Memory B cell (primary cell): ENCODE data around the gene SST.

Experiments
- ATAC-seq: fragments of 150-1000 bp; cut with Tn5 transposase; 2 replicates; pipeline ENCODE4 v1.10.0; 2021; ENCODE audit warnings: low read depth, mild to moderate bottlenecking, moderate library complexity
- DNase-seq, 2 donors: peaks; one replicate each; pipeline ENCODE4 v3.0.0; 2022; ENCODE audit warnings: low spot score in 2 of 2
- H3K27ac Mint-ChIP-seq: one replicate; pipeline ENCODE4 v1.8.0; 2022; ENCODE audit warnings: mild to moderate bottlenecking, moderate library complexity, mixed read lengths
- H3K27me3 Mint-ChIP-seq: one replicate; pipeline ENCODE4 v1.8.0; 2022; ENCODE audit warnings: mixed read lengths
- H3K36me3 Mint-ChIP-seq: one replicate; pipeline ENCODE4 v1.8.0; 2022; ENCODE audit warnings: mild to moderate bottlenecking, mixed read lengths
- H3K4me1 Mint-ChIP-seq: one replicate; pipeline ENCODE4 v1.8.0; 2022; ENCODE audit warnings: mixed read lengths
- H3K4me3 Mint-ChIP-seq: one replicate; pipeline ENCODE4 v1.8.0; 2022; ENCODE audit warnings: mild to moderate bottlenecking, moderate library complexity, mixed read lengths
- H3K9me3 Mint-ChIP-seq: one replicate; pipeline ENCODE4 v1.8.0; 2022; ENCODE audit warnings: mixed read lengths

Gene SST

DNA sequence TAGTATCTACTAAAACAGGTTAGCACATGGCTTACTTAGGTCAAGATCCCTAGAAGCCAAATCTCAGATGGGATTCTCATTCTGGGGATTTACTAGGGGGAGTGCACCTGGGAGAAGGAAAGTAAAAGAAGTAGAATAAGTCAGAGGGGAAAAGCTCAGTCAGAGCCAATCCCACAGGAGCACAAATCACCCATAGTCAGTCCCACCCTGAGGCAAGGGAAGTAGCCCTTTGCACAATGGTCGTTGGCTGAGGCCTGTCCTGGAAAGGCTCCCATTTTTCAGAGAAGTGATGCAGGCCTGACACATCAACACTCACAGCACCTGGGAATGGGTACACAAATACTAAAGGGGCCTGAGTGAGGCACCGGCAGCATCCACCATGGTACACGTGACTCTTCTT lies 39.8 kb downstream of the SST start:
- peaks cover 5% of the 10 kb centered on the region for H3K36me3 Mint-ChIP-seq
- peaks cover 12% of the 10 kb centered on the region for H3K27me3 Mint-ChIP-seq
- ATAC-seq (no peak), DNase-seq (no peak)
- H3K9me3 Mint-ChIP-seq: peaks cover 8% of the 10 kb centered on the region
- no peak overlapping the region for H3K27ac Mint-ChIP-seq
- no peaks in the 10 kb centered on the region for H3K4me1 Mint-ChIP-seq
- no peak overlapping the region for H3K4me3 Mint-ChIP-seq

DNA sequence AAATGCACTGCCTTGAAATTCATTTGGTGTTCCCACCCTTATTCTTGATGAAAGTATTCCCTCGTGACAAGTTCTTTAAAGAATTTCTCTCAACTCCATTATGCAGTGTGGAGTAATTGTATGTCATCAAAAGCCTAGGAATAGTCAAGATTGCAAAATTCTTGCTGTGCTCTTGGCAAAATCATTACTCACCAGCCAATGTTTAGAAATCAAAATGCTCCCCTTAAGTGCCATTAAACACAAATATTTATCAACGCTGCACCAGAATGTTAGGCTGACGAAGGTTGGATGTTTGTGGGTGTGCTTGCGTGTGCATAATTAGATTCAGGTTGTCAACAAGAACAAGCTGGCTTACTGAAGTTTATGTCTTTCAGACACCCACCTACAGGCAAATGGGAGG lies 40.5 kb downstream of the SST start:
- Mint-ChIP-seq H3K36me3 (no peaks in the 10 kb centered on the region), H3K27ac (no peak overlapping the region), H3K4me1 (no peaks in the 10 kb centered on the region), H3K9me3 (peaks cover 4% of the 10 kb centered on the region), H3K27me3 (peaks cover 12% of the 10 kb centered on the region), H3K4me3 (no peak overlapping the region)
- ATAC-seq: no peak
- DNase-seq: no peak

DNA sequence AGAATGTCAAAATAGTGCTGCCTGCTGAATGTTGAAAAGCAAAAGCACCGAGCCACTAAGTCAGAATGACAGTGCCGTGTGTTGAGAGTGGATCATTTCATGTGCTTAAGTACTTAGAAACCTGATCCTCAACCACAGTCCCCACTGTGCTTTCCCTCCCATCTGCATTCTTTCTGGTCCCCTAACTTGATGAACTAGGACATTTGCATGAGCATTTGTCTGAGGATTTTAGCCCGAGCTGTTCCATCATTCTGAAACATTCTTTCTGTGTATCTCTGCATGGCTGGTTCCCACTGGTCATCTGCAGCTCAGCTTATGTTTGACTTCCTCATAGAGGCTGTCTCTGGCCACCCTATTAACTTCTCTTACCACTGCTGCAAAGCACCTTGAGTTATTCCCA lies 42.0 kb downstream of the SST start:
- H3K27me3 Mint-ChIP-seq: peaks cover 13% of the 10 kb centered on the region
- no peak overlapping the region for H3K27ac Mint-ChIP-seq
- H3K9me3 Mint-ChIP-seq: no peaks in the 10 kb centered on the region
- no peaks in the 10 kb centered on the region for H3K36me3 Mint-ChIP-seq
- DNase-seq (no peak), ATAC-seq (no peak)
- no peak overlapping the region for H3K4me3 Mint-ChIP-seq
- H3K4me1 Mint-ChIP-seq: no peaks in the 10 kb centered on the region

DNA sequence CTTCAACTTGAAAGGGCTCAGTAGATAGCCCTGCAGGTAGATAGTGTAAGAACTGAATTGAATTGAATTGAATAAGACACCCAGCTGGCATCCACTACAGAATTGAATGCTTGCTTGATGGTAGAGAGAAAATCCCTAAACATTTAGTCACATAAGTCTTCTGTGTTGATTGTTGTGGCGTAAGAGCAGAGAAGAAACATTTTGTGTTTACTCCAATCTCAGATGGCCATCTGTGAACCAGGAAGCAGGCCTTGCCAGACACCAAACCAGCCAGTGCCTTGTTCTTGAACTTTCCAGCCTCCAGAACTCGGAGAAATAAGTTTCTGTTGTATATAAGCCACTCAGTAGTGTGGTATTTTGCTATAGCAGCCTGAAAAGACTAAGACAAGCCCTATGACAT lies 43.6 kb downstream of the SST start:
- Mint-ChIP-seq H3K4me1 (no peaks in the 10 kb centered on the region), H3K4me3 (no peak overlapping the region), H3K9me3 (no peaks in the 10 kb centered on the region), H3K27ac (no peak overlapping the region), H3K27me3 (peaks cover 10% of the 10 kb centered on the region), H3K36me3 (no peaks in the 10 kb centered on the region)
- DNase-seq (no peak), ATAC-seq (no peak)

DNA sequence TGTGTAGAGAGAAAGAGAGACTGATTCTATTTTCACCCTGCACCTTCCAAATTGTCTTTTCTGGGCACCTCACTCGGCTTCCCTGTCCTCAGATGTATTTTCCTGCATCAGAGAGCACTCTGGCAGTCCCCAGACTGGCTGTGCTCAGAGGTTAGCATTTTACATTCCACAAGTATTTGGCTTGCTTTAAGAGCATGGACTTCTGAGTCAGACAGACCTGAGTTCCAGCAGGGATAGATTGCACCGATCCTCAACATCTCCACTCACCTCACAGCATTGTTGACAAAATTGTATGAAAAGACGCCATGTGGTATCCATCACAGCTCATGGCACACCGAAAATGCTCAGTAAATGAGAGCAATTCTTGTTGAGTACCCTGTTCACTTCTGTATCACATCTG lies 45.6 kb downstream of the SST start:
- H3K36me3 Mint-ChIP-seq: no peaks in the 10 kb centered on the region
- H3K27me3 Mint-ChIP-seq: peaks cover 5% of the 10 kb centered on the region
- H3K27ac Mint-ChIP-seq: no peak overlapping the region
- no peak overlapping the region for H3K4me3 Mint-ChIP-seq
- no peaks in the 10 kb centered on the region for H3K4me1 Mint-ChIP-seq
- H3K9me3 Mint-ChIP-seq: no peaks in the 10 kb centered on the region
- DNase-seq (no peak), ATAC-seq (no peak)

DNA sequence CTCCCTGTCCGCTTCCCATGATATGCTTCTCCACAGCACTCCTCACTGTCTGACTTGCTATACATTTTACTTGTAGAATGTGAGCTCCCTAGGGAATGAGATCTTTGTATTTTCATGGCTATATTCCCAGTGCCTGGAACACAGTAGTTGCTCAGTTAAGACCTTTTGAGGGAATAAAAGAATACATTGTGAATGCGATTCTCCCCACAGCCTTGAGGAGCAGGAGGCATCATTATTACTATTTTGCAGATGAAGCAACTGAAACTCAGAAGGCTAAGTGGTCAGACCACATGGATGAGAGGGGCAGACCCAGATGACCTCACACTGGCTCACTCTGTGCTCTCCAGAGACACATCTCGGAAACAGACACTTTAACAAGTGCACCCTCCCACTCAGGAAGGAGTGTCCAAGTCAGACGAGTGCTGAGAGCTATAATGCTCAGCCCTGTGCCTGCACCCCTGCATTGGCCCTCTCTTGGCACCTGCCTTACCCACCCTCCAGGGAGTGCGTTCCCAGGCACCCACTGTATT lies 46.8 kb downstream of the SST start:
- Mint-ChIP-seq H3K4me1 (no peaks in the 10 kb centered on the region), H3K9me3 (no peaks in the 10 kb centered on the region), H3K36me3 (no peaks in the 10 kb centered on the region), H3K27me3 (peaks cover 6% of the 10 kb centered on the region), H3K4me3 (no peak overlapping the region), H3K27ac (no peak overlapping the region)
- no peak for ATAC-seq
- DNase-seq: no peak

DNA sequence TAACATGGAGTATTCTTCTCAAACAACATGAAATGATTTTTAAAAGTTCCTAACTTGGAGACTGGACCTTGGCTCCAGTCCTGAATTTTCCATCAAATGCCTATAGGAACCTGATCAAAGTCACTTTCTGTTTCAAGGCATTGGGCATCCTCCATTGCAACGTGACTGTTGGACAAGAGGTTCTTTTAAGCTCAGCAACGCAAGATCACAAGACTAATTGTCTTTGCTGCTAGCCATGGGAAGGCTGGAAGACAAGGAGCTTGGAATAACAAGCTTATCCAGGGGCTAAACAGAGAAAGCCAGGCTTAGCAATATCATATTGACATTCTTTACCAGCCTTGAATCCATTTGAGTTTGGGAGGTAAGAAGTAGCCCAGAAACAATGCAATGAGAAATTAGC lies 48.3 kb downstream of the SST start:
- Mint-ChIP-seq H3K9me3 (no peaks in the 10 kb centered on the region), H3K36me3 (no peaks in the 10 kb centered on the region), H3K4me3 (no peak overlapping the region), H3K27ac (no peak overlapping the region), H3K27me3 (peaks cover 6% of the 10 kb centered on the region), H3K4me1 (no peaks in the 10 kb centered on the region)
- ATAC-seq (no peak), DNase-seq (no peak)

DNA sequence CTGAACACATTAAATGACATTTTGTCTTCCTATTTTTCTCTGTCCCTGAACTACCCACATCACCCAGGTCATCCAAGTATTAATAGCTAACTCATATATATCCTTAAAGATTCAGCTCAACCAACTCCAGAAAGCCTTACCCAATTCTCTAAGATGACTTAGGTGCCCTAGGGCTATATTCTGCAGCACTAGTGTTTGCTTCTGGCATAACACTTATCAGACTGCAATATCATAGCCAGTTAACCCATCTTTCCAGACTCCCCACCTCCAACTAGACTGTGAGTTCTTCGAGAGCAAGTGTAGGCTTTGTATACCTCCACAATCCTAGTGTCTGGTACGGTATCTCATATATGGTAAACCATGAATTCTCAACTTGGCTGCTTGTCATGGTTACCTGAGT lies 50.7 kb downstream of the SST start:
- peaks cover 3% of the 10 kb centered on the region for H3K27me3 Mint-ChIP-seq
- ATAC-seq (no peak), DNase-seq (no peak)
- no peak overlapping the region for H3K27ac Mint-ChIP-seq
- H3K9me3 Mint-ChIP-seq: no peaks in the 10 kb centered on the region
- no peaks in the 10 kb centered on the region for H3K4me1 Mint-ChIP-seq
- no peaks in the 10 kb centered on the region for H3K36me3 Mint-ChIP-seq
- H3K4me3 Mint-ChIP-seq: no peak overlapping the region
